NCI-H2171 treated with DMSO at 0.1 percent for 48 hours (cell line): ENCODE measurements around the gene AK4.

Experiments used
- DNase-seq: peaks from one replicate; lab custom pipeline; 2025; lab: John Stamatoyannopoulos, UW

The AK4 gene

GRCh38 chr1:65278376-65279069 lies 130.5 kb downstream of the AK4 start:
- no peak for DNase-seq

- DNase-seq, result no peak
Observed at GRCh38 chr1:65279070-65279779, 131.2 kb downstream of the AK4 start.
